Cardiac septum (tissue), 1 donor: ENCODE measurements around the gene GLB1L3. TPM values are rescaled to one million over a fixed set of nuclear protein-coding genes. Genes with fewer than 3 reads are reported as not detected.

Experiments used
- DNase-seq: peaks from one replicate; pipeline ENCODE4 v3.0.0-alpha.2; 2020; ENCODE audit warnings: low spot score
- intact Hi-C: fragments of 100-400 bp; cut with DNase I; formaldehyde crosslinking; loops from one replicate; pipeline ENCODE4 v1.14.0; 2022
- total RNA-seq: library from RNA; stranded (reverse); fragmentation: NEBNext Ultra II Directional; extraction: Animal tissue kit (Norgen Biotek cat#: 25700); gene quantifications from one replicate; pipeline ENCODE4 v1.2.1, GENCODE V29; 2021
- donor health status: DM: no; HTN: no; CAD: no.

The GLB1L3 gene
- total RNA-seq, 1 donor from 2014 or later = not detected

GRCh38 chr11:134356656-134357544, 80.7 kb downstream of the GLB1L3 start:
- DNase-seq = peak; percentile 19

GRCh38 chr11:134357545-134357839, 81.3 kb downstream of the GLB1L3 start:
- DNase-seq = peak; percentile 53
- intact Hi-C loops = no loop called here

More at GRCh38 chr11:134356656-134357544, 80.7 kb downstream of the GLB1L3 start:
- intact Hi-C loops = no loop called here

- intact Hi-C loops = no loop called here
- peak; percentile 56 for DNase-seq
Observed at GRCh38 chr11:134358165-134358855, 82.1 kb downstream of the GLB1L3 start.

GRCh38 chr11:134358856-134359490, 82.8 kb downstream of the GLB1L3 start:
- intact Hi-C loops = no loop called here
- peak; percentile 72 for DNase-seq

GRCh38 chr11:134359646-134360045, 83.5 kb downstream of the GLB1L3 start:
- peak; percentile 54 for DNase-seq
- intact Hi-C loops = no loop called here

GRCh38 chr11:134360050-134360835, 84.1 kb downstream of the GLB1L3 start:
- DNase-seq = peak; percentile 76
- intact Hi-C loops = no loop called here

GRCh38 chr11:134361661-134362060, 85.5 kb downstream of the GLB1L3 start:
- intact Hi-C loops = no loop called here
- DNase-seq = peak; percentile 57

GRCh38 chr11:134362192-134362901, 86.2 kb downstream of the GLB1L3 start:
- DNase-seq = peak; percentile 66

GRCh38 chr11:134363161-134363560, 87.0 kb downstream of the GLB1L3 start:
- intact Hi-C loops = no loop called here
- peak; percentile 74 for DNase-seq

More at GRCh38 chr11:134362192-134362901, 86.2 kb downstream of the GLB1L3 start:
- intact Hi-C loops = no loop called here

GRCh38 chr11:134363592-134363991, 87.4 kb downstream of the GLB1L3 start:
- intact Hi-C loops = no loop called here
- DNase-seq = peak; percentile 27

- peak; percentile 44 for DNase-seq
- intact Hi-C loops = no loop called here
Observed at GRCh38 chr11:134364261-134364660, 88.1 kb downstream of the GLB1L3 start.

- intact Hi-C loops = no loop called here
- no peak for DNase-seq
Observed at GRCh38 chr11:134365011-134365925, 89.1 kb downstream of the GLB1L3 start.

GRCh38 chr11:134366254-134366653, 90.1 kb downstream of the GLB1L3 start:
- no peak for DNase-seq

GRCh38 chr11:134367781-134368180, 91.6 kb downstream of the GLB1L3 start:
- DNase-seq = no peak
- intact Hi-C loops = no loop called here

More at GRCh38 chr11:134366254-134366653, 90.1 kb downstream of the GLB1L3 start:
- intact Hi-C loops = no loop called here
